ENCODE measurements around the gene PIGT.

The PIGT gene

GRCh38 chr20:45419188-45420091 is 3.5 kb downstream of the PIGT start:
- FAIRE-seq, result no peak
- peak; percentile 16 for DNase-seq (ENCODE audit: insufficient read length)

GRCh38 chr20:45420125-45420524 is 4.2 kb downstream of the PIGT start:
- DNase-seq (ENCODE audit: insufficient read length) (no peak), FAIRE-seq (no peak)
- TF ChIP-seq TAF1 (IDR thresholded peaks at IDR 0.05; ENCODE audit: borderline replicate concordance, low read depth, low read length) (no peak), POLR2AphosphoS5 (IDR thresholded peaks at IDR 0.05; ENCODE audit: low read depth, low read length) (no peak), POLR2A (IDR thresholded peaks at IDR 0.05; ENCODE audit: low read depth, low read length) (no peak)

More at GRCh38 chr20:45419188-45420091, 3.5 kb downstream of the PIGT start:
- TF ChIP-seq TAF1 (IDR thresholded peaks at IDR 0.05; ENCODE audit: borderline replicate concordance, low read depth, low read length), result no peak
- no peak for TF ChIP-seq POLR2AphosphoS5 (IDR thresholded peaks at IDR 0.05; ENCODE audit: low read depth, low read length)
- TF ChIP-seq POLR2A (IDR thresholded peaks at IDR 0.05; ENCODE audit: low read depth, low read length), result no peak

DNA sequence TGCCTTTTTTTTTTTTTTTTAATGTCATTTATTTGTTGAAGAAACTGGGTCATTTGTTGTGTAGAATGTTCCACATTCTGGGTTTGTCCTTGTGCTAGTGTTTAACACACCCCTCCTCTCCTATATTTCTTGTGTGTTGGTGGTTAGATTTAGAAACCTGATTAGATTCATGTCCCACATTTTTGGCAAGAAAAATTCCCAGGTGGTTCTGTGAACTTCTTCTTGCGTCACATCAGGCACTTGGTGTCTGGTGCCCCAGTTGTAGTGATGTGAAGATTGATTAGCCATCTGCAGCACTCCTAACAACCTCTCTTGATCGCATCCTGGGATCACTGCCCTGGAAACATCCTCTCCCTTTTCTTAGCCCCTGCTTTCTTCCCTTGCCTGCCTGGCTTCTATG is 7.8 kb downstream of the PIGT start:
- TF ChIP-seq POLR2A (IDR thresholded peaks at IDR 0.05; ENCODE audit: low read depth, low read length), result no peak
- no peak for TF ChIP-seq POLR2AphosphoS5 (IDR thresholded peaks at IDR 0.05; ENCODE audit: low read depth, low read length)
- TF ChIP-seq TAF1 (IDR thresholded peaks at IDR 0.05; ENCODE audit: borderline replicate concordance, low read depth, low read length), result no peak
- FAIRE-seq (no peak), DNase-seq (ENCODE audit: insufficient read length) (no peak)

- FAIRE-seq, result no peak
- TF ChIP-seq POLR2A (IDR thresholded peaks at IDR 0.05; ENCODE audit: low read depth, low read length) (no peak), TAF1 (IDR thresholded peaks at IDR 0.05; ENCODE audit: borderline replicate concordance, low read depth, low read length) (no peak), POLR2AphosphoS5 (IDR thresholded peaks at IDR 0.05; ENCODE audit: low read depth, low read length) (no peak)
- DNase-seq (ENCODE audit: insufficient read length), result no peak
Observed at GRCh38 chr20:45425561-45425960, 9.6 kb downstream of the PIGT start.

- DNase-seq (ENCODE audit: insufficient read length) (no peak), FAIRE-seq (no peak)
- TF ChIP-seq POLR2AphosphoS5 (IDR thresholded peaks at IDR 0.05; ENCODE audit: low read depth, low read length), result no peak; the same call in 1 of the 2 replicates
- TF ChIP-seq TAF1 (IDR thresholded peaks at IDR 0.05; ENCODE audit: borderline replicate concordance, low read depth, low read length), result no peak
- no peak for TF ChIP-seq POLR2A (IDR thresholded peaks at IDR 0.05; ENCODE audit: low read depth, low read length)
Observed at GRCh38 chr20:45426320-45427016, 10.5 kb downstream of the PIGT start.

DNA sequence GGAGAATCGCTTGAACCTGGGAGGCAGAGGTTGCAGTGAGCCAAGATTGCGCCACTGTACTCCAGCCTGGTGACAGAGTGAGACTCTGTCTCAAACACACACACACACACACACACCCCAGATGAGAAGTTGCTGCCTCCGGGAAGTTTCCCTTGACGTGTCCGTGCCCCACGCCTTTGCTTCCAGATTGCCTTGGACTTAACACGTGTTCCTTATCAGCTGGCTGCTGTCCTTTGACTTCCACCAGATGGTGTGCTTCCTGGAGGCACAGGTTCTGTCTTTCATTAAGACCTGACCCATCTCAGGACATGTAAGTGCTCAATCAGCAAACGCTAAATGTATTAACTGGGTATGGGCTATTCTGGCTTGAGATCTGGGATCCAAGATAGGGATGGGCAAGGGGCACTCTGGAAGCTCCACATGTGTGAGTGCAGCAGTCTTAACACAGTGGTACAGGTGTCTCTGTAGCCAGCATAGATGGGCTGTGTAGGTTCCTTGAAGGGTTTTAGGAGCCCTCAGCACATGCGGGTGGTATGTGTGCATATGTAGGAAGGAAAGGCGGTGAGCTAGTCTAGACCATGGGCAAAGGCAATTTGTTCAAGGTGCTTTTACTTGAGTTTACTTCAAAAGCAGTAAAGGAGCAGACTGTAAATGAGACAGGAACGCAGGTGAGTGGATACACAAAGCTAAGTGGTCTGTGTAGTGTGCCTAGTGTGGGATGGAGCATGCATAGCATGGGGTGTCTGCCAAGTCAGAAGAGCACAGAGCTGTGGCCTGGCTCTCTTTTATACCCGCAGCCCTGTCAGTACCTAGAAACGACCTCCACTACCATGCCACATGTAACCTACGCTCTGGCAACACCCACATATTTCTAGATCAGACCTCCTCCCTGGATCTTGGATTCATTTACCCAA is 11.6 kb downstream of the PIGT start:
- no peak for FAIRE-seq
- DNase-seq (ENCODE audit: insufficient read length), result no peak
- TF ChIP-seq POLR2A (IDR thresholded peaks at IDR 0.05; ENCODE audit: low read depth, low read length) (no peak), POLR2AphosphoS5 (IDR thresholded peaks at IDR 0.05; ENCODE audit: low read depth, low read length) (no peak), TAF1 (IDR thresholded peaks at IDR 0.05; ENCODE audit: borderline replicate concordance, low read depth, low read length) (no peak)

GRCh38 chr20:45429618-45430017 is 13.7 kb downstream of the PIGT start:
- DNase-seq (ENCODE audit: insufficient read length) (no peak), FAIRE-seq (no peak)
- TF ChIP-seq POLR2AphosphoS5 (IDR thresholded peaks at IDR 0.05; ENCODE audit: low read depth, low read length) (no peak), TAF1 (IDR thresholded peaks at IDR 0.05; ENCODE audit: borderline replicate concordance, low read depth, low read length) (no peak), POLR2A (IDR thresholded peaks at IDR 0.05; ENCODE audit: low read depth, low read length) (no peak)

DNA sequence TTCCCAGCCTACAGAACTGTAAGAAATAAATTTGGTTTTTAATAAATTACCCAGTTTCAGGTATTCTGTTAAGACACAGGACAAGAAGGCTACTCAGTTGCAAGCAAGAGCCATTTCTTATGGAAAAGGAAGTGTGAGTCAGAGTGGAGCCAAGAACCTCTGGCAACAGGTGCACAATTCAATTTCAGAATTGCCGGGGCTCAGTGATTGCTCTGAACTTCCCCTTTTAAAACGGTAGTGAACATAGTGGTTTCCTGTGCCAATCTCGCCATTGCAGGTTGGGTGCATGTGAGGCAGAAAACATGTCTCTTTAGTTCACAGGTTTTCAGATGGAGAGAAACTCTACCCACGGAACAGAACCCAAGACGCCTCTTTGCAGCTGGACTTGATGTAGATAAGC is 16.4 kb downstream of the PIGT start:
- peak; percentile 36 for DNase-seq (ENCODE audit: insufficient read length)
- peak; percentile 89 for FAIRE-seq
- TF ChIP-seq POLR2AphosphoS5 (IDR thresholded peaks at IDR 0.05; ENCODE audit: low read depth, low read length), result no peak

GRCh38 chr20:45433316-45433715 is 17.4 kb downstream of the PIGT start:
- FAIRE-seq (no peak), DNase-seq (ENCODE audit: insufficient read length) (no peak)
- TF ChIP-seq POLR2AphosphoS5 (IDR thresholded peaks at IDR 0.05; ENCODE audit: low read depth, low read length) (no peak), TAF1 (IDR thresholded peaks at IDR 0.05; ENCODE audit: borderline replicate concordance, low read depth, low read length) (no peak), POLR2A (IDR thresholded peaks at IDR 0.05; ENCODE audit: low read depth, low read length) (no peak)

DNA sequence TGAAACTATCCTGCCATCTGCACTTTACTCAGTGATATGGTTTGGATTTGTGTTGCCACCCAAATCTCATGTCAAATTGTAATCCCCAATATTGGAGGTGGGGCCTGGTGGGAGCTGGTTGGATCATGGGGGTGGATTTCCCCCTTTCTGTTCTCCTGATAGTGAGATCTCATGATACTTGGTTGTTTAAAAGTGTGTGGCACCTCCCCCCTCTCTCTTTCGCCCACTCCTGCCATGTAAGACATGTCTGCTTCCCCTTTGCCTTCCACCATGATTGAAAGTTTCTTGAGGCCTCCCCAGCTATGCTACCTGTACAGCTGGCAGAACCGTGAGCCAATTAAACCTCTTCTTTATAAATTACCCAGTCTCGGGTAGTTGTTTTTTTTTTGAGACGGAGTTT is 18.0 kb downstream of the PIGT start:
- DNase-seq (ENCODE audit: insufficient read length) (no peak), FAIRE-seq (no peak)
- TF ChIP-seq POLR2A (IDR thresholded peaks at IDR 0.05; ENCODE audit: low read depth, low read length) (no peak), POLR2AphosphoS5 (IDR thresholded peaks at IDR 0.05; ENCODE audit: low read depth, low read length) (no peak), TAF1 (IDR thresholded peaks at IDR 0.05; ENCODE audit: borderline replicate concordance, low read depth, low read length) (no peak)
